ENCODE measurements around the gene MTHFD1L.

Gene MTHFD1L

GRCh38 chr6:151141685-151142084 is 276.2 kb downstream of the MTHFD1L start:
- DNase-seq (ENCODE audit: low read depth), result peak; percentile 21
- no peak for TF ChIP-seq CTCF (conservative IDR thresholded peaks at IDR 0.05; ENCODE audit: control insufficient read depth, insufficient read depth, low read depth, low read length)

DNA sequence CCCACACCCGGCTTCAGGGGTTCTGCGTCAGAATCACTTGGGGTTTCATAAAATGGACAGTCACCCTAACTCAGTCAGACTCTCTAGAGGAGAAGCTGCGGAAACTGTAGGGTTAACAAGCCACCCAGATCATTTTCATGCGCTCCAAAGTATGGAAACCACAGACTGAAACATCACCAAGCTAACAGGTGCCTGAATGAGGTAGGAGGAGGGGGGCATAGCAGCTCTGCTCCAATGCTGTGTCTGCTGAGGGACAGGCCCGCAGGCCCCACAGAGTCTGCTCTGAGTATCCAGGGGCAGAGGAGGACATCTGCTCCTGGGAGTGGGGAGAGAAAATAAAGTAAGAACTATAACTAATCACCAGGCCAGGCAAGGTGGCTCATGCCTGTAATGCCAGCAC is 277.2 kb downstream of the MTHFD1L start:
- no peak overlapping the region for H3K4me3 ChIP-seq (ENCODE audit: control insufficient read depth, low read depth, low read length)
- no peak for TF ChIP-seq CTCF (conservative IDR thresholded peaks at IDR 0.05; ENCODE audit: control insufficient read depth, insufficient read depth, low read depth, low read length)
- DNase-seq (ENCODE audit: low read depth), result no peak

More at GRCh38 chr6:151141685-151142084, 276.2 kb downstream of the MTHFD1L start:
- H3K4me3 ChIP-seq (ENCODE audit: control insufficient read depth, low read depth, low read length), result no peak overlapping the region

- no peak overlapping the region for H3K4me3 ChIP-seq (ENCODE audit: control insufficient read depth, low read depth, low read length)
- no peak for TF ChIP-seq CTCF (conservative IDR thresholded peaks at IDR 0.05; ENCODE audit: control insufficient read depth, insufficient read depth, low read depth, low read length)
- DNase-seq (ENCODE audit: low read depth), result no peak
Observed at GRCh38 chr6:151143337-151143736, 277.8 kb downstream of the MTHFD1L start.

DNA sequence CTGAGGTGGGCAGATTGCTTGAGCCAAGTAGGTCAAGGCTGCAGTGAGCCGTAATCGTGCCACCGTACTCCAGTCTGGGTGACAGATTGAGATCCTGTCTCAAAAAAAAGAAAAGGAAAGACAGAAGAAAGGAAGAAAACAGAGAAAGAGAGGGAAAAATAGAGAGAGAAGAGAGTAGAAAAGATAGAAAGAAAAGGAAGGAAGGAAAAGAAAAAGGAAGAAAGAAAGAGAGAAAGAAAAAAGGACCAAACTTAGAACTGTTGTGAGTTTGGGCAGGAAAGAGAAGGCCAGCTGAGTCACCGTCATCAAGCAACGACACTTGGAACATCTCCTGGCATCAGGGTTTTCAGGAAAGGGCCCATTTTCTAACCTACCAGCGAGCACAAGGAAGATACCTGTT is 278.3 kb downstream of the MTHFD1L start:
- no peak for TF ChIP-seq CTCF (conservative IDR thresholded peaks at IDR 0.05; ENCODE audit: control insufficient read depth, insufficient read depth, low read depth, low read length)
- H3K4me3 ChIP-seq (ENCODE audit: control insufficient read depth, low read depth, low read length), result no peak overlapping the region
- no peak for DNase-seq (ENCODE audit: low read depth)

DNA sequence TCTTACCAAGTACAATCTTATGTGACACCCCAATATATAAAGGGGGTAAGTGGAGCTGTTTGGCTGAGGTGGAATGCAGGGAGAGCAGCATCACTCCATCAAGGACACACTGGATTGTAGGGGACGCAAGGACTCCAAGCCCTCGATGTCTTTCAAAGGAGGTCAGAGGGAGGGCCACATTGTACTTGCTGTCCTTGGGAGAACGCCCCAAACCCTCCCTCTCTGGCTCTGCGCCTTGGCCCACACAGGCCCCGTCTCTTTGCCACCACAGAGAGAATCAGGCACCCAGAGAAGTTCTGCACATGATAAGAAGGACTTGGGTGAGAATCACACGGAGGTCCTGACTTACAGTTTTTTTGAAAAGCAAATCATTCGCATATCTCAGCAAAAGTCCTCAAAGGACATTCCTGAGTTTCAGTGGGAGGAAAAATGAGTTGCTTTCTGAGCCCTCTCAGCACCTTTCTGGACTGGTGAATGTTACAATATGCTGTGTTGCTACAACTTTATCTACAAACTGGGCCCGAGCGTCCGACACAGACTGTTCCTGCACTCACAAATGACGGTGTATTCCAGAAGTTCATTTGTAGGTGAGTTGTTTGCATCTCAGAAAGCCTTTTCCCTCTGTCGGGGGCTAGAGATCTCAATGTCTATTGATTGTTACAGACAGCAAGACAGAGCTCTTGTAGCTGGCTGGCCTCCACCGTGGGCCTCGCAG is 281.8 kb downstream of the MTHFD1L start:
- DNase-seq (ENCODE audit: low read depth), result no peak
- no peak for TF ChIP-seq CTCF (conservative IDR thresholded peaks at IDR 0.05; ENCODE audit: control insufficient read depth, insufficient read depth, low read depth, low read length)
- no peak overlapping the region for H3K4me3 ChIP-seq (ENCODE audit: control insufficient read depth, low read depth, low read length)

- TF ChIP-seq CTCF (conservative IDR thresholded peaks at IDR 0.05; ENCODE audit: control insufficient read depth, insufficient read depth, low read depth, low read length), result no peak
- no peak for DNase-seq (ENCODE audit: low read depth)
- H3K4me3 ChIP-seq (ENCODE audit: control insufficient read depth, low read depth, low read length), result no peak overlapping the region
Observed at GRCh38 chr6:151148111-151148510, 282.6 kb downstream of the MTHFD1L start.
